Vagina (tissue), 2 donors: ENCODE measurements around the gene FAM9A. TPM values are rescaled to one million over a fixed set of nuclear protein-coding genes. Genes with fewer than 3 reads are reported as not detected.
A peak's percentile ranks its signal among the peaks of the same experiment; 100 is the strongest.

Experiments used
- DNase-seq, 2 donors: peaks; one replicate each; pipeline ENCODE4 v3.0.0-alpha.2; 2017; ENCODE audit errors: extremely low spot score in 2 of 2
- H3K27ac ChIP-seq: fragments of 200-600 bp; sonication (generic); one replicate; pipeline ENCODE4 v1.5.1; 2019
- H3K27me3 ChIP-seq: fragments of 200-600 bp; sonication (generic); one replicate; pipeline ENCODE4 v1.5.1; 2019
- H3K36me3 ChIP-seq, 2 donors: fragments of 200-600 bp; sonication (generic); one replicate each; pipeline ENCODE4 v1.5.1; 2017 to 2019
- H3K4me1 ChIP-seq: fragments of 200-600 bp; sonication (generic); one replicate; pipeline ENCODE4 v1.5.1; 2019
- H3K4me3 ChIP-seq, 2 donors: fragments of 200-600 bp; sonication (generic); 1 replicate in 1 of 2; 2 replicates in 1 of 2; pipeline ENCODE4 v1.5.1; 2016 to 2019
- H3K9me3 ChIP-seq: fragments of 200-600 bp; sonication (generic); one replicate; pipeline ENCODE4 v1.5.1; 2019
- CTCF ChIP-seq, 3 experiments: fragments of 450-650 bp in 2 of 3; fragments of 200-600 bp in 1 of 3; sonication (generic) in 1 of 3; IDR thresholded peaks; one replicate each; pipeline ENCODE4 v1.5.1; 2017 to 2019; ENCODE audit warnings: antibody characterized with exemption in 3 of 3, mild to moderate bottlenecking in 2 of 3, moderate library complexity in 2 of 3
- POLR2A ChIP-seq, 2 donors: fragments of 450-650 bp; IDR thresholded peaks; one replicate each; pipeline ENCODE4 v1.6.1; 2017; ENCODE audit warnings: antibody characterized with exemption in 2 of 2, mild to moderate bottlenecking in 2 of 2, moderate library complexity in 2 of 2
- POLR2AphosphoS5 ChIP-seq, 2 donors: sonication (generic); formaldehyde crosslinking; IDR thresholded peaks; one replicate each; pipeline ENCODE4 v1.9.0; 2017; ENCODE audit warnings: antibody characterized with exemption in 2 of 2, mild to moderate bottlenecking in 2 of 2, low read depth in 1 of 2; ENCODE audit not compliant: insufficient read depth in 1 of 2
- intact Hi-C: fragments of 100-400 bp; cut with DNase I; formaldehyde crosslinking; loops from one replicate; pipeline ENCODE4 v1.15.1; 2023
- total RNA-seq: library from RNA; depleted of rRNA; stranded (reverse); fragments of >200 nt; gene quantifications from one replicate; pipeline ENCODE4 v1.2.3, GENCODE V29; 2016

Gene FAM9A
- total RNA-seq, 1 donor from 2014 or later, result not detected

GRCh38 chrX:8749697-8750096 lies 51.5 kb downstream of the FAM9A start:
- H3K4me1 ChIP-seq, result no peaks in the 10 kb centered on the region
- H3K9me3 ChIP-seq, result no peaks in the 10 kb centered on the region
- intact Hi-C loops, result no loop called here
- no peak overlapping the region for H3K4me3 ChIP-seq
- TF ChIP-seq POLR2AphosphoS5 (IDR thresholded peaks at IDR 0.05; ENCODE audit: insufficient read depth in 1 of 2, low read depth in 1 of 2) (no peak), POLR2A (IDR thresholded peaks at IDR 0.05) (no peak), CTCF (IDR thresholded peaks at IDR 0.05) (no peak)
- H3K27ac ChIP-seq, result no peak overlapping the region
- no peaks in the 10 kb centered on the region for H3K27me3 ChIP-seq
- no peaks in the 10 kb centered on the region for H3K36me3 ChIP-seq
- no peak for DNase-seq

- TF ChIP-seq POLR2A (IDR thresholded peaks at IDR 0.05) (no peak), CTCF (IDR thresholded peaks at IDR 0.05) (peak in 1 of 3 experiments; percentile 34)
- Histone ChIP-seq H3K4me3 (no peak overlapping the region), H3K9me3 (no peaks in the 10 kb centered on the region), H3K36me3 (no peaks in the 10 kb centered on the region), H3K4me1 (no peaks in the 10 kb centered on the region), H3K27ac (no peak overlapping the region), H3K27me3 (peaks cover 3% of the 10 kb centered on the region)
- no peak for DNase-seq
- intact Hi-C loops, result no loop called here
These were observed 52.3 kb downstream of the FAM9A start for GRCh38 chrX:8748855-8749254.

GRCh38 chrX:8743126-8743732 lies 58.0 kb downstream of the FAM9A start:
- Histone ChIP-seq H3K9me3 (no peaks in the 10 kb centered on the region), H3K4me3 (no peak overlapping the region), H3K36me3 (no peaks in the 10 kb centered on the region), H3K27me3 (peaks cover 3% of the 10 kb centered on the region), H3K4me1 (no peaks in the 10 kb centered on the region), H3K27ac (no peak overlapping the region)
- intact Hi-C loops, result no loop called here
- no peak for DNase-seq
- TF ChIP-seq POLR2AphosphoS5 (IDR thresholded peaks at IDR 0.05; ENCODE audit: insufficient read depth in 1 of 2, low read depth in 1 of 2) (no peak), CTCF (IDR thresholded peaks at IDR 0.05) (peak in 2 of 3 experiments; percentile 22 to 33)

GRCh38 chrX:8741981-8742380 lies 59.2 kb downstream of the FAM9A start:
- H3K4me1 ChIP-seq, result no peaks in the 10 kb centered on the region
- peaks cover 3% of the 10 kb centered on the region for H3K27me3 ChIP-seq
- no peak for TF ChIP-seq POLR2A (IDR thresholded peaks at IDR 0.05)
- no peak for TF ChIP-seq POLR2AphosphoS5 (IDR thresholded peaks at IDR 0.05; ENCODE audit: insufficient read depth in 1 of 2, low read depth in 1 of 2)
- no peak for TF ChIP-seq CTCF (IDR thresholded peaks at IDR 0.05)
- no peak overlapping the region for H3K4me3 ChIP-seq
- no peak overlapping the region for H3K27ac ChIP-seq
- H3K9me3 ChIP-seq, result no peaks in the 10 kb centered on the region
- DNase-seq, result no peak
- intact Hi-C loops, result no loop called here
- H3K36me3 ChIP-seq, result no peaks in the 10 kb centered on the region

Other genes starting within 250 kb of the FAM9A start
- 3.2 TPM for gene ANOS1, start 69.2 kb downstream of the FAM9A start, total RNA-seq
- gene FAM9B, start 232.7 kb upstream of the FAM9A start, total RNA-seq, result not detected